ENCODE data around the gene SIRPB2. TPM values are rescaled to one million over a fixed set of nuclear protein-coding genes. Genes with fewer than 3 reads are reported as not detected.

Gene SIRPB2
- total RNA-seq, 1 experiment from 2014 or later, result not detected

- Mint-ChIP-seq H3K9me3 (peaks cover 3 to 4% of the 10 kb centered on the region in 2 experiments; a peak in 2 of 5 replicates), H3K4me1 (no peaks in the 10 kb centered on the region), H3K36me3 (ENCODE audit: insufficient read depth in 1 of 3, low read depth in 3 of 3) (no peaks in the 10 kb centered on the region), H3K4me3 (no peak overlapping the region), H3K27me3 (ENCODE audit: low read depth) (peaks cover 5% of the 10 kb centered on the region), H3K27ac (no peak overlapping the region)
- Histone ChIP-seq H3K56ac (ENCODE audit: insufficient read length, low read depth, low read length) (no peak overlapping the region), H3K27ac (ENCODE audit: insufficient read length, low read depth, low read length) (no peak overlapping the region), H4K8ac (replicated peaks; ENCODE audit: insufficient read length, low read depth, low read length) (no peak overlapping the region), H3K23me2 (ENCODE audit: insufficient read length, low read depth, low read length, poor library complexity, severe bottlenecking) (no peaks in the 10 kb centered on the region), H3K4me1 (ENCODE audit: insufficient read depth, low read length) (no peaks in the 10 kb centered on the region), H3K4ac (ENCODE audit: low read depth, low read length) (no peak overlapping the region), H4K91ac (ENCODE audit: insufficient read length, low read depth, low read length) (no peak overlapping the region), H3K14ac (ENCODE audit: insufficient read depth, low read length) (no peak overlapping the region), H2BK20ac (ENCODE audit: low read depth, low read length, poor library complexity, severe bottlenecking) (no peak overlapping the region), H2BK15ac (ENCODE audit: low read depth, low read length) (no peak overlapping the region), H4K20me1 (ENCODE audit: control insufficient read depth, insufficient read depth, insufficient read length) (no peaks in the 10 kb centered on the region), H3K79me1 (ENCODE audit: insufficient read depth, low read depth, low read length, poor library complexity, severe bottlenecking) (no peaks in the 10 kb centered on the region), H3K9me3 (ENCODE audit: control insufficient read depth, low read depth, low read length) (no peaks in the 10 kb centered on the region), H3K18ac (ENCODE audit: insufficient read length, low read depth, low read length) (no peak overlapping the region), H4K5ac (ENCODE audit: insufficient read length, low read depth, low read length) (no peak overlapping the region), H2BK120ac (ENCODE audit: low read depth, low read length, poor library complexity, severe bottlenecking) (no peak overlapping the region), H3K9ac (ENCODE audit: extremely low read depth, insufficient read length, low read length) (no peak overlapping the region), H3K79me2 (ENCODE audit: insufficient read depth, low read length) (no peaks in the 10 kb centered on the region), H2AK5ac (ENCODE audit: insufficient read length, low read length) (no peak overlapping the region), H2BK5ac (ENCODE audit: insufficient read length, low read length) (no peak overlapping the region), H2AFZ (ENCODE audit: low read length) (no peak overlapping the region), H3T11ph (ENCODE audit: low read length) (no peak overlapping the region), H3K23ac (ENCODE audit: insufficient read length, low read depth, low read length) (no peak overlapping the region), H3K27me3 (ENCODE audit: insufficient read depth, low read length) (no peaks in the 10 kb centered on the region), H2BK12ac (ENCODE audit: insufficient read length, low read depth, low read length) (no peak overlapping the region), H3K4me2 (ENCODE audit: insufficient read depth, insufficient read length, low read length) (no peak overlapping the region)
- TF ChIP-seq, protein P1, sequence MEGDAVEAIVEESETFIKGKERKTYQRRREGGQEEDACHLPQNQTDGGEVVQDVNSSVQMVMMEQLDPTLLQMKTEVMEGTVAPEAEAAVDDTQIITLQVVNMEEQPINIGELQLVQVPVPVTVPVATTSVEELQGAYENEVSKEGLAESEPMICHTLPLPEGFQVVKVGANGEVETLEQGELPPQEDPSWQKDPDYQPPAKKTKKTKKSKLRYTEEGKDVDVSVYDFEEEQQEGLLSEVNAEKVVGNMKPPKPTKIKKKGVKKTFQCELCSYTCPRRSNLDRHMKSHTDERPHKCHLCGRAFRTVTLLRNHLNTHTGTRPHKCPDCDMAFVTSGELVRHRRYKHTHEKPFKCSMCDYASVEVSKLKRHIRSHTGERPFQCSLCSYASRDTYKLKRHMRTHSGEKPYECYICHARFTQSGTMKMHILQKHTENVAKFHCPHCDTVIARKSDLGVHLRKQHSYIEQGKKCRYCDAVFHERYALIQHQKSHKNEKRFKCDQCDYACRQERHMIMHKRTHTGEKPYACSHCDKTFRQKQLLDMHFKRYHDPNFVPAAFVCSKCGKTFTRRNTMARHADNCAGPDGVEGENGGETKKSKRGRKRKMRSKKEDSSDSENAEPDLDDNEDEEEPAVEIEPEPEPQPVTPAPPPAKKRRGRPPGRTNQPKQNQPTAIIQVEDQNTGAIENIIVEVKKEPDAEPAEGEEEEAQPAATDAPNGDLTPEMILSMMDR (conservative IDR thresholded peaks at IDR 0.05), result no peak
- DNase-seq, result no peak
Measured at GRCh38 chr20:1526896-1527295, 35.7 kb upstream of the SIRPB2 start.
